ENCODE results near the gene CHPT1. TPM values are rescaled to one million over a fixed set of nuclear protein-coding genes. Genes with fewer than 3 reads are reported as not detected.

Gene CHPT1
- total RNA-seq, 1 experiment from 2014 or later = 49.3 TPM

DNA sequence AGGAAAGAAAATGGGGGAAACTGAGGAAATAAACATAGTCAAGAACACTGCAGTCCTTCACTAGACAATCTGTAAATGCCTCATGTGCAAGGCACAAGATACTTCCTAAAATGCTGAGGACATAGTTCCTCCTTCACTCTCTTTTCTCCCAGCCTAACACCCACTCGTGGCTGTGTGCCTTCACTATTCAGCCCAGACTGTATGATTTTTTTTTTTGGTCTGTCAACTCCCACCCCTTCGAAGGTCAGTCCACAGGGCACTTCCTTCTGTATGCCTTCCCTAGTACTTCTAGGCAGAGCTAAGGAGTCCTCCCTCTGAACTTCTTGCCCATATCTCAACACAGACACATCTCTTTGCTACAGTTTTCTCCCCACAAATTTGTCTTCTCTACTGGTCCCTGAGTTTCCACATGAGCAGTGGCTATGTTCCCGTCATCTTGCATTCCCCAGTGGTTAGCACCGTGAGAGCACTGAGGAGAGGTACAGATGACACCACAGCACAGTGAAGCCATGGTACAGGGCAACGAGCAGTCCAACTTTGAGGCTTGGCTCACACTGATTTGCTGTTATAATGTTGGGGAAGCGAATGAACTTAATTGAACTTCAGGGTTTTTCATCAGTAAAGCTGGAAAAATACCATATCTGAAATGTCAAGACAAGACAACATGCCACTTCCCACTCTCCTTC, 65.9 kb downstream of the CHPT1 start:
- no peak for DNase-seq (ENCODE audit: low spot score)

GRCh38 chr12:101764051-101764792, 66.8 kb downstream of the CHPT1 start:
- DNase-seq (ENCODE audit: low spot score) = no peak

DNA sequence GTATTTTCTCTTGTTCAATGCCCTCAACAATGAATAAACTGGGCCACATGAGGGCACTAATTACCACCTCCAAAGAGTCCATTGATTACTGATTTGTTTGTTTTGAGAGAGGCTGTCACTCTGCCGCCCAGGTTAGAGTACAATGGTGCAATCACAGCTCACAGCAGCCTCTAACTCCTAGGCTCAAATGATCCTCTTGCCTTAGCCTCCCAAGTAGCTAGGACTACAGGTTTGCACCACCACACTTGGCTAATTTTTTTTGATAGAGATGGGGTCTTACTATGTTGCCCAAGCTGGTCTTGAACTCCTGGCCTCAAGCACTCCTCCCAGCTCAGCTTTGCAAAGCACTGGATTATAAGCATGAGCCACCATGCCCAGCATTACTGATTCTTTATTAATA, 70.1 kb downstream of the CHPT1 start:
- no peak for DNase-seq (ENCODE audit: low spot score)

- DNase-seq (ENCODE audit: low spot score) = no peak
These were observed 71.3 kb downstream of the CHPT1 start for GRCh38 chr12:101768781-101769180.

DNA sequence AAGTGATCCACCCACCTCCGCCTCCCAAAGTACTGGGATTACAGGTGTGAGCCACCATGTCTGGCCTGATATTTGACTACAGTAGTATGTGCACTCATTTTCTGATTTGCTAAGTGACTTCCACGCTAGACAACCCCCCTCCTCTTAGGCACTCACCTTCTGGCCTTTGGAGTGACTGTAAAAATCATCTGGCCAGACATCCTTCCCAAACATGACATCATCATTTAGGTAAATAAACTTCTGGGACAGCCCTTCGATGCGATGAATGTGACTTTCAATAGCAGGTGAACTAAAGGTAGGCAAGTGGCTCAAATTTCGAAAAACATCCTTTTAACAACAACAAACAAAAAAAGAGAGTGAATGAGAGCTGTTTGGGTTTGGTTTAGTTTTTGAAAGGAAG, 72.4 kb downstream of the CHPT1 start:
- DNase-seq (ENCODE audit: low spot score) = no peak

DNA sequence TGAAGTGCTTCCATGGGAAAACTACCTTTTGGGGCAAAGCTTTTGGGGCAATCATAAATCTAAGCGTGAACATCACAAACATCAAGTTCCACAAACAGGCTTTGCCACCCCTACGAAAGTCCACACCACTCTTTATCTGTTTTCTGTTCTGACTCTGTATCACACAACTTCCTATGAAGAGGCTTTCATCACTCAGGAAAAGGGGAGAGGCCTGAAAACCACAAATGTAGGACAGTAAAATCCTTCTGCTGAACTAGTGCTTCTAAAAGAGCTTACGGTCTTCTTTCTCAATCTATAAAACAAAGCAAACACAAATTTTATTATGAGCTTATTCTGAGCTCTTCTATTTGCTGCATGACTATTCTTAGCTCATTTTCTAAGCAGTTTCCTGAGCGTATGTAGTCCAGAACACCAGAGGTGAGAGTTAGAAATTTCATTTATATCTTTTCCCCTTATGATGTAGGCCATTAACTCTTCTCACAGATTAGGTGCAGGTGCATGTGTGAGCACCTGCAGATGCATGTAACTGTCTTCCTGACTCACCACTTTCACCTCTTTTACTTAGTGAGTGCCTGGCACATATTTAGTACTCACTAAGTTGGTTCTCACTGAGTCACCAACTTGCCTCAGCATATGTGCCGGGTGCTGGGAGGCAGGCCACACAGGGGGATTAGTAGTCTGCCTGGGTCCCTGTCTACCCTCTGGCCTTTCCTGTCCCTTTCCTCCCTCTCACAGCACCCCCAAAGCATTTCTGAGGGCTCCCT, 74.8 kb downstream of the CHPT1 start:
- no peak for DNase-seq (ENCODE audit: low spot score)

DNA sequence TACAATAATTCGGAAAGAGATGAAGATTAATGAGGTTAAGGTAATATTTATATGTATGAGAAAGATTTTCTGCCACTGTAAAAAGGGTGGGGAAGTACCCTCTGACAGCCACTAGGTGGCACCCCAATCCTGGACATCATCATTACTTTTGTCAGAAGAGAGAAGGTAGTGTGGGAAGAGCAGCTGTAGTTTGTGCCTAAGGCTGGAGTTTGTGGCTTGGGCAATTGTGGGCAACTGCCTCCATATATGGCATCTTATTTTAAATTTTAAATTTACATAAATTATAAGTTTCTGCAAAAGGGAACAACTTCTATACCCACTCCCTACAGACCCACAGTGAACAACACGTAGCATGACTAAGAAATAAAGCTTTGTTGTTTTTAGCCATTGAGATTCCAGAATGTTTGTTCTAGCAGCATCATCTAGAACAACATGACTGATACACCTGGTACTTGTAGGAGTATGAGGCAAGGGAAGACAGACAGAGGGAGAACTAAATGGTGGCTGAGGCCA, 76.3 kb downstream of the CHPT1 start:
- peak; percentile 40 for DNase-seq (ENCODE audit: low spot score)

DNA sequence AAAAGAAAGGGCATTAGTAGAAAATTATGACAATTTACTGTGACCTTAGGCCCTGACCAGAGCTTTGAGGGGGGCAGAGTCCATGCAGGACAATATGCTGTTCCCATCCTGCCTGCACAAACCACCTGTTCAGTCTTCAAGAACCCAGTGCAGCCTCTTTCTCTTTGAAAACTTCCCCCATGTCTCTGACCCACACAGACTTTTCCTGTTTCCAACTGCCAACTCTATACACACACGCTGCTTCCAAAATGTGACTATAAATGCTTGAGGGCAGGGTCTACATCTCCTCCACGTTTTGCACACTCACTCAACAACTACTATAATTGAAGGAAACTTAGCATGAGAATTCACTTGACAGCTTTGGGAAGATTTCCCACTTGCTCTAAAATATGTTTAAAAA, 78.4 kb downstream of the CHPT1 start:
- no peak for DNase-seq (ENCODE audit: low spot score)

DNA sequence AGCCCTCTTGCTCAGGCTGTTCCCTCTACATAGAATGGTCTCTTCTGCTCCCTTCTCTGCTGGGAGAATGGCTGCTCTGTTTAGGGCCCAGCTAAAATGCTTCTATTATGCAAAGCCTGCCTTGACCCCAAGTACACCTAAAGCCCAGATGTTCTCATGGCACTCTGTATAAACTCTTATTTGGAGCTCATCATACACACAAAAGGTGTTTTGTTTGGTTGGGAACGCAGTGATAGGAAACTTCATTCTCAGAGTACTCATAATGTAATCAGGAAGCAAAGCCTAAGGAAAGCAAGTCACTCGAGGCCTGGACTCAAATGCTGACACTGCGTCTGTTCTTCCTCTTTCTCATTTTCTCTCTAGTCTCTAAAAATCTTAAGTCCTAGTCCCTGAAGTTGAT, 80.0 kb downstream of the CHPT1 start:
- no peak for DNase-seq (ENCODE audit: low spot score)

DNA sequence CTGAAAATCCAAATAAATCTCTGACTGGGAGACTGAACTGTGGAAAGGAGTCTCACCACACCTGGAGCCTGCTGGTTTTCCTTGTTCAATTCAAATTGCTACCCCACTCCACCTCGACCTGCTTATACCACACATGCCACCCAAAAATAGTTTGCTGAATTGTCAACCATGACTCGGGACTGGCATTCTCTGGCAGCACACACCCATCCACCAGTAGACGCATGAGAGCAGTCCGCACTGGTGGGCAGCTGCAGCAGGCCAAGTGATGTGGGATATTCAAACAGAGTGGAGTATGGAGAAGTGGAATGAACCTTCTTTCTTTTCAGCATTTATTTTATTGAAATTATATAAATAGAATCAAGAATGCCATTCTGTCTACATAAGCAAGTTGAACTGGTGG, 80.5 kb downstream of the CHPT1 start:
- DNase-seq (ENCODE audit: low spot score) = no peak

Other genes with a start within 250 kb of the CHPT1 start
- not detected in 2 replicates for gene SPIC, start 222.3 kb upstream of the CHPT1 start, total RNA-seq (2014; rRNA removed; shearing (Covaris generic))
- gene MYBPC1, start 102.7 kb upstream of the CHPT1 start, total RNA-seq (2014; rRNA removed; shearing (Covaris generic)) = not detected in 2 replicates
- not detected in 2 replicates for gene SYCP3, start 41.8 kb downstream of the CHPT1 start, total RNA-seq (2014; rRNA removed; shearing (Covaris generic))
- 15.6 and 19.0 TPM in 2 replicates for gene GNPTAB, start 133.3 kb downstream of the CHPT1 start, total RNA-seq (2014; rRNA removed; shearing (Covaris generic))
- 32.6 and 37.3 TPM in 2 replicates for gene DRAM1, start 179.9 kb downstream of the CHPT1 start, total RNA-seq (2014; rRNA removed; shearing (Covaris generic))

Data from A172 (cell line).